ENCODE data around the gene TRPM3.

The TRPM3 gene

GRCh38 chr9:70529833-70530232 is 591.6 kb downstream of the TRPM3 start:
- TF ChIP-seq ZNF561 (tag by site-specific recombination; IDR thresholded peaks at IDR 0.05; ENCODE audit: borderline replicate concordance), result no peak
- TF ChIP-seq ZNF175 (tag by site-specific recombination; IDR thresholded peaks at IDR 0.05), result no peak
- no peak for TF ChIP-seq ZNF488 (tag by site-specific recombination; IDR thresholded peaks at IDR 0.05)
- no peak for TF ChIP-seq ZNF747 (tag by site-specific recombination; IDR thresholded peaks at IDR 0.05)
- no peak for TF ChIP-seq ZBTB26 (tag by site-specific recombination; optimal IDR thresholded peaks at IDR 0.05)
- TF ChIP-seq ELK4 (IDR thresholded peaks at IDR 0.05; ENCODE audit: borderline replicate concordance, low read depth, low read length), result no peak
- TF ChIP-seq ZFP37 (tag by site-specific recombination; IDR thresholded peaks at IDR 0.05), result no peak
- no peak for TF ChIP-seq OSR2 (tag by site-specific recombination; IDR thresholded peaks at IDR 0.05)
- no peak for TF ChIP-seq ZNF549 (tag by site-specific recombination; IDR thresholded peaks at IDR 0.05)
- no peak for TF ChIP-seq REST (tag by site-specific recombination; IDR thresholded peaks at IDR 0.05)
- no peak for TF ChIP-seq ZNF366 (tag by site-specific recombination; conservative IDR thresholded peaks at IDR 0.05)
- no peak for TF ChIP-seq ZNF221 (tag by site-specific recombination; IDR thresholded peaks at IDR 0.05; ENCODE audit: borderline replicate concordance)
- TF ChIP-seq ZNF837 (tag by site-specific recombination; IDR thresholded peaks at IDR 0.05), result no peak
- CTCF ChIA-PET, result no interaction called here
- POLR2A ChIA-PET, result no interaction called here

GRCh38 chr9:70529377-70529776 is 592.0 kb downstream of the TRPM3 start:
- no peaks in the 10 kb centered on the region for H3K9me3 ChIP-seq (ENCODE audit: control insufficient read depth, insufficient read depth, low read depth, low read length)
- no peaks in the 10 kb centered on the region for H3K36me3 ChIP-seq (ENCODE audit: control insufficient read depth in 2 of 2, insufficient read depth in 1 of 2, low read length in 2 of 2)
- peaks cover 5% of the 10 kb centered on the region for H3K4me1 ChIP-seq (ENCODE audit: control insufficient read depth, insufficient read depth, low read length)
- POLR2A ChIA-PET, result no interaction called here
- no peak overlapping the region for H3K27ac ChIP-seq (ENCODE audit: extremely low read depth, low read depth, low read length)
- H3K4me3 ChIP-seq (ENCODE audit: low read depth, low read length), result no peak overlapping the region
- CTCF ChIA-PET, result no interaction called here
- TF ChIP-seq FEZF1 (tag by site-specific recombination; IDR thresholded peaks at IDR 0.05) (no peak), ZBTB26 (tag by site-specific recombination; optimal IDR thresholded peaks at IDR 0.05) (no peak), KLF16 (tag by site-specific recombination; IDR thresholded peaks at IDR 0.05) (no peak), ZBTB1 (tag by site-specific recombination; IDR thresholded peaks at IDR 0.05) (no peak), ZNF274 (IDR thresholded peaks at IDR 0.05; ENCODE audit: low read length) (no peak), ZNF274 (tag by site-specific recombination; IDR thresholded peaks at IDR 0.05; ENCODE audit: borderline replicate concordance) (no peak), ZNF157 (tag by site-specific recombination; IDR thresholded peaks at IDR 0.05) (no peak), ZNF768 (tag by site-specific recombination; IDR thresholded peaks at IDR 0.05) (no peak), ZNF561 (tag by site-specific recombination; IDR thresholded peaks at IDR 0.05; ENCODE audit: borderline replicate concordance) (no peak), ZNF280C (tag by site-specific recombination; IDR thresholded peaks at IDR 0.05) (no peak)

More at GRCh38 chr9:70529833-70530232, 591.6 kb downstream of the TRPM3 start:
- Histone ChIP-seq H3K4me3 (ENCODE audit: low read depth, low read length) (no peak overlapping the region), H3K36me3 (ENCODE audit: control insufficient read depth in 2 of 2, insufficient read depth in 1 of 2, low read length in 2 of 2) (no peaks in the 10 kb centered on the region), H3K27ac (ENCODE audit: extremely low read depth, low read depth, low read length) (no peak overlapping the region), H3K4me1 (ENCODE audit: control insufficient read depth, insufficient read depth, low read length) (peaks cover 5% of the 10 kb centered on the region), H3K9me3 (ENCODE audit: control insufficient read depth, insufficient read depth, low read depth, low read length) (no peaks in the 10 kb centered on the region)
